NCI-H2107 treated with DMSO at 0.1 percent for 48 hours (cell line): Measurements from ENCODE around the gene C1GALT1.
A peak's percentile ranks its signal among the peaks of the same experiment; 100 is the strongest.
"Not testable (repeated sequence)": the region's sequence is repeated elsewhere in the genome, so short reads cannot be mapped to it uniquely, and the experiment has no call there.

Experiments used
- DNase-seq: peaks from one replicate; lab custom pipeline; 2025; ENCODE audit not compliant: unreplicated experiment; lab: John Stamatoyannopoulos, UW

C1GALT1 gene

DNA sequence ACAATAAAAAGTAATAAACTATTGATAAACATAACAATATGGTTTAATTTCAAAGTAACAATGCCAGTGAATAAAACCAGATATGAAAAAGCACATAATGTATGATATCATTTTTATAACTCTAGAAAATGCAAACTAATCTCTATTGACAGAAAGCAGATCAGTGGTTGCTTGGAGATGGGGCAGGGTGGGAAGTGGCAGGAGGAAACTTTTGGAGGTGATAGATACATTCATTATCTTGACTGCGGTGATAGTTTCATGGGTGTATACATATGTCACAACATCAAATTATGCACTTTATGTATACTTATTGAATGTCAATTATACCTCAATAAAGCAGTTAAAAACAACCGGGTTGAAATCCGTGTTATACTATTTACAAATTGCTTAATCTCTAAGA, 16.0 kb upstream of the C1GALT1 start:
- no peak for DNase-seq

DNA sequence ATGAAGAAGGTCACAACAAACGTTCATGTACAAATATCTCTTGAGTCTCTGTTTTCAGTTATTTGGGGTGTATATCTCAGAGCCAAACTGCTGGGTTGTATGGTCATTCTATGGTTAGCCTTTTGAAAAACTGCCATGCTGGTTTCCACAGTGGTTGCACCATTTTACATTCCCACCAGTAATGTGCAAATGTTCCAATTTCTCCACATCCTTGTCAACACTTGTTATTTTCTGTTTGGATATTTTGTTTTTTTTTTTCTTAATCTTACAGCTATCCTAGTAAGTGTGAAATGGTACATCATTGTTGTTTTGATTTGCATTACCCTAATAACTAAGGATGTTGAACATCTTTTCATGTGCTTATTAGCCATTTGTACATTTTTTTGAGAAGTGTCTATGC, 13.0 kb upstream of the C1GALT1 start:
- DNase-seq: no peak

DNA sequence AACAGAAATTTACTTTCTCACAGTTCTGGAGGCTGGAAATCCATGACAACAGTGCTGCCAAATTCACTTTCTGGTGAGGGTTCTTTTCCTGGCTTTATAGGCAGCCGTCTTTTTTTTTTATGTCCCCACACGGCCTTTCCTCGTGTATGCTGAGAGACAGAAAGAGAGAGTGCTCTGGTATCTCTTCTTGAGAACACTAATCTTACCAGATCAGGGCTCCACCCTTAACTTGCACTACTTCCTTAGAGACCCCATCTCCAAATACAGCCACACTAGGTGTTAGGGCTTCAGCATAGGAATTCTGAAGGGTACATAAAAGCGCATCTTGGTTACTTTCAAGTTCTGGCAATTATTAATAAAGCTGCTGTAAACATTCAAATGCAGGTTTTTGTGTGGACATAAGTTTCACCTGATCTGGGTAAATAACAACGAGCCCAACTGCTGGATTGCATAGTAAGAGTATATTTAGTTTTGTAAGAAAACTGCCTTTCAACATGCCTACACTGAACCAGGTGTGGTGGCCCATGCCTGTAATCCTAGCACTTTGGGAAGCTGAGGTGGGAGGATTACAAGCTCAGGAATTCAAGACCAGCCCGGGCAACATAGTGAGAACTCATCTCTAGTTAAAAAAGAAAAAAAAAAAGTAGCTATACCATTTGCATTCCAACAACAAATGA, 8.2 kb upstream of the C1GALT1 start:
- DNase-seq: no peak

DNA sequence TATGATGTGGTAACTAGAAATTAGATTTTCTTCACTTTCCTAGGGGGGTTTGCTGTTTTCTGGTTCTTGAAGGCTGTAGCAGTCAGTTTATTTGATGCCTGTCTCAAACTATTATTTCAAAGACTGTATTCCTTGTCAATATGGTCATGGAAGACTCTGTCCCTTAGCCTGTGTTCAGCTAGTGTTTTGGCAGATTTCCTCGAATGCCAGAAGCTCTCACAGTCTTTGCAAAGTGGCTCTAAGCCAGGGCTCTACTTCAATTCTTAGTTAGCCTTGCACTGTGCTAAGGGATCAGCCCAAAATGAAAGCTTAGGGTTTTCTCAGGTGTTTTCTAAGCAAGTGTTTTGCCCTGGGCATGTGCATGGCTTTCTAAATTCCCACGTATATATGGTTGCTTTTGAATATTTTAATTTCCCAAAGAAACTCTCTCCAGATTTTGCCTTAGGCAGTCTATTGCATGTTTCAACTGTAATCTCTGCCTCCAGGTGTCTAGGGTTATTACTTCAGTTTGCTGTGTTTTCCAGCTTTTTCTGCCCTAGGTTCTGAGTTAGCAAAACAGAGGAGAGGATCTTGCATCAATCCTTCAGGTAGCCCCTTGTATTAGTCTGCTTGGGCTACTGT, 7.2 kb upstream of the C1GALT1 start:
- no peak for DNase-seq

DNA sequence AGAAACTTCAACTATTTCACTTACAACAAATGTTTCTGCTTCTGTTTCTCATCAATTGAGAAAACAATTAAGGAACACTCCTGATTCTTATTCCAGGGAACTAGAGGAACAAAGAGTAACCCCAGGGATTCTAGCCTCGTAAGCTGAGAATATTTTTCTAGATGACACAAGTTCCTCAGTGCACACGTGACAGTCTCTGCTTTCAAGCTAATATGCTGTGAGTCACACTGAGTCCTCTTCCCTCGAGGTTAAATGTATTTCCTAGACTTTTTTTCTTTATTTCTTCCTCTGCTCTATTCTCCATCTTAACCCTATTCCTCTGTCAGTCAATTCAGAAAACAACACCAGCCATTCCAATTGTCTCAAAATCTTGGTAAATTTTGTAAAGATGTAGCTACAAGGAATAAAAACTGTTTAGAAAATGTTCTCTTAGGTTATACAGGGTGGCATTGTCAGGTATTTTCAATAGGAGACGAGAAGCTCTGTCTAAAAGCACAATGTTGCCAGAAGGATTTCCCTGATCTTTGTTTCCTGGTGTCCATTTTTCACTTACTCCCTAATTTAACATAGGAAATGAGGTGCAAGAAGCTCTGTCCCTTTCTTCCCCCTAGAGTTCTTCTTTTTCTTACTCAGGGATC, 5.8 kb upstream of the C1GALT1 start:
- peak; percentile 39 for DNase-seq

DNA sequence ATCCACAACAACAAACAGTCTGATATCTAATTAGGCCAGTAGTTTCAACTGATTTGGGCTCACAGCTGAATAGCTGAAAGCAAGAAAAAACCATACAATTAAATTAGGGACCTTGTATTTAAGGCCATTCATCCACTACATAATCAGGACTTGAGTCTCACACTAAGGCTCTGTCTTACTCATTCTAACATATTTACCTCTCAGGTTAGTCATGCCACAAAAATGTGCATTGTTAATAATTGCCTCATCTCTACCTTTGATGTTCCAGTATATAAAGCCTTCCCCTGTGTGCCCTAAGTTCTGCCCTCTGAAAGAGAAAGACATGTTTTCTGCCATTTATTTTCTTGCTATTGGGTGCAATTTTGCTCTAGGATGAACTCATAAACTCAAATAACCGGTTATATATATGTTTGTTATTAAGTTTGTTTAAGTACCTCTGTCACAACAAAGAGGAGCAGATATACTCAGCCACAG, 5.3 kb upstream of the C1GALT1 start:
- no peak for DNase-seq

DNA sequence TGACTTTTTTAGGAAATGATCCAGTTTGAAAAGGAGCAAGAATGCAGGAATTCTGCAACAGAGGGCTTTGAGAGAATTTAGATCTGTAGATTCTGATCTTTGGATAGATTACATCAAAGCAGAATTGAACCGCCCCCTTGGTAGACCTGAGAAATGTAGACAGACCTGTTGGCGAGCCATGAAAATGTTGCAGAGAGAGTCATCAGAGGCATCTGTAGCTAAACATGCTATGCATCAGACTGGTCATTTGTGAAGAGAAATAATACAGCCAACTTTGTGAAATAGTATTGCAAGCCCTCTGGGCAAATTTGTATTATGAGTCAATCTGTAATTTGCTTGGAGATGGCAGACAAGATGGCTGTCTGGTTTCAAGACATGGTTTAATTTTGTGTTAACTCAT, 4.3 kb upstream of the C1GALT1 start:
- no peak for DNase-seq

DNA sequence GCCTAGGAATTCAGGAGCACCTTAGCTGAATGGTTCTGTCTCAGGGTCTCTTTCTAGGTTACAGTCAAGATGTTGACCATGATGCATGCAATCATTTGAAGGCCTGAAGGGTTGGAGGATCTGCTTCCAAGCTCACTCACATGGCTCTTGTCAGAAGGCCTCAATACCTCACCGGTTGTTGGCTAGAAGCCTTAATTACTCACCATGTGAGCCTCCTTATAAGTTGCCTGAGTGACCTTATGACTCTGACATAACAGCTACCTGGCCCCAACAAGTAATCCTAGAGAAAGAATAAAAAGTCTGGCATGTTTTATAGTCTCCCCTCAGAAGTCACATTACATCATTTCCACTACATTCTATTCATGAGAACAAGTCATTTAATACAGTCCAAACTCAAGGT, 3.4 kb upstream of the C1GALT1 start:
- DNase-seq: no peak

DNA sequence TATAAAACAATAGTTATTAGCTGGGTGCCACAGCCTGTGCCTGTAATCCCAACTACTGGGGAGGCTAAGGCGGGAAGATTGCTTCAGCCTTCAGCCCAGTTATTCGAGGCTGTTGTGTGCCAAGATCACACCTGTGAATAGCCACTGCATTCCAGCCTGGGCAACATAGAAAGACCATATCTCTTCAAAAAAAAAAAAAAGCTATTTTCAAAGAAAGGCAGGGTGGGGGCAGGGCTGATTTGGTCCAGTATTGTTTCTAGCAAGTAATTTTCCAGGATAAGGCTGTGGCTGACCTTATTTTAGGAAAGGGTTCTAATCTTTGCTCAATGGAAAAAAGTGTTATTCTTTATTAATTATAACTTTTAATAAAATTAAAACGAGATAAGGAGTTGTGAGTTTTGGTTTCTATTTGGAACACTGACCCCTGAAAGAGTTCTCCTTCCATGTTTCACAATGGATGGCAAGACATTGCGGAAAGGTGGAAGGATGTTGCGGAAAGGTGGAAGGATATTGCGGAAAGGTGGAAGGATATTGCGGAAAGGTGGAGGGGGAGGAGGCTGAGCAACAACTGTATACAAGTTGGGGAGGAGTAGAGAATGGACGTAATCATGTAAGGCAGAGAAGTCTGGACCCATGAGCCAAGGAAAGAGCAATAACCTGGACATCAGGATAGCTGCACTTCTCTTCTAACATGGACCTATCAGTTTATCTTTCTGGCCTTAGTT, 1.5 kb upstream of the C1GALT1 start:
- DNase-seq: no peak

DNA sequence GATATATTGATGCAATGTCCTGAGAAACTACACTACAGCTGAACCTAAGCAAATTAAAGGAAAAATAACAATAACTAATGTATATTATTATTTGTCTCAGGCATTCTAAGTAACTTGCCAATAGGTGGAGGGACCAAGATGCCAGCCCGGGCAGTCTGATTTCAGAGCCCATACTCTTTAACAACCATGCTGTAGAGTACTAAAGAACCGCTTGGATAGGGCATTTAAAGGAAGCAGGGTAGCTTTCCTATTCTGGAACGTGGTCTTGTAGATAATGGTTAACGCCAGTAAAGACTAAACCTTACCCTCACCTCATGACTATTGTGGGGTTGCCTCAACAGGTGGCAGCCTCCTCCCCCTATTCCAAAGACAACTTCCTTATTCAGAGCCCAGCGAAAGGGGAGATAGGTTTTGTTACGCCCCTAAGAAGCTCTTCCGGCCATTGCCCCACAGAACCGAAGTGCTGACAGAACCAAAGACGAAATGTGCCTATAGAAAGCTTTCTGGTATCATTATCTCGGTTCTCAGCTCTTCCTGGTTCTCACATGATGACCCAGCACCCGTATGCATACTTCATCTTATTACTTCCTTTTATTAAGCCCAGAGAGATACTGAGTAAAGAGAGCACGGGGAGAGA, 707 bp upstream of the C1GALT1 start:
- DNase-seq: peak; percentile 82

DNA sequence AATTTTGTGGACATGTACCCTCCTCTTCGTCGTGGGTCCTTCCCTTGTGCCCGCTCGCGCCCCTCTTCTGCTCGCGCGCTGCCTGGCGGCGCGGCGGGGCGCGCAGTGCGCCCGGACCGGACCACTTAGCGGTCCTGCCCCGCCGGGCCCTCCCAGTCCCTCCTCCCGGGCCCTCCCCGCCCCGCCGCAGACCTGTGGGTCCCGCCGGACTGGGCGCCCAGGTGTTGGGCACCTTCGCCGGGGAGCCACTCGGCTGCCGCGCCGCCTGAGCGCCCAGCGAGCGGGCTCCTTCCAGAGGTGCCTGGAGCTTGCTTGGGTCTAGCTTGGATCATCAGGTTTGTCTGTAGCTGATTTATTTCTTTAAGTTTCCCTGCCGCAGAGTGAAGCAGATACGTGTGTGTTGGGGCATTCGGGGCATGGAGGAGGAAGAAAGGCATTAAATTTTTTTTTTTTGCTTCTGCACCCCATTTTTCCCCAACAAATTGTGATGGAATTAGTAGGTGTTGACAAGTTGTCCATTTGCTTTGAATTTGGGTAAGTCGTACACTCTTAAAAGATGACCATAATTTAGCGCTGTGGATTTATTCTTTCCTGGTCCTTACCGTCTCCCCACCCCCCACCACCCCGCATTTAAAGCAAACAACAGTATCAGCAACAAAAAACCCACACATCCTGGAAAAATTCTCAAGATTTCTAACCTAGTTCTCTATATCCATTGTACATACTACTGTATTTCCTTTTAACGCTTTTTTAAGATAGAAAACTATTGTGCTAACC, 905 bp downstream of the C1GALT1 start:
- DNase-seq: peak; percentile 46

DNA sequence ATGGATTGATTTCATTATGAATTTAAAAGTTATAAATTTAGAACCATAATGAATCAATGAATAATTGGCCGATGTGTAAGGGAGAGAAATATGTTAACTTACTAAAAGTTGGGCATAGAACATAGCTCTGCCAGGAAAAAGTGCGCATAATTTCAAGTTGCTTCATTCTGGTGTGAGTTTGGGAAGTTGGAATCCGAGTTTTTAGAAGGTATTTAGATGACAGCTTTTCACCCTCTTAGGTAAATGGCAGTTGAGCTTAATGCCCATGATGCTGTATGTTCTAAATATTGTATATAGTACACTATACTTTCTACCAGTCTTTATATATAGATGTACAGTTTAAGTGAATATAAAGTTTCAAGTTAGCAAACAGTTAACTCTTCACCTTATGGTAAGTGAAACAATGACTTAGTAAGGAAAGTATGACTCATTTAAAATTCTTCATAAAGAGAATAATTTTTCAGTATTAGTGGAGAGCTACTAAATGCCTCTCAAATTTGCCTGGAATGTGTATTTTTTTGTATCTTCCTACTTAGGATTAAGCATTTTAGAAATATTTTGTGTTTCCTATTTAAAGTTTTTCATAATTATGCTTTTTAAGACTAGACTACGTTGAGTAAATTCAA, 1.6 kb downstream of the C1GALT1 start:
- no peak for DNase-seq

DNA sequence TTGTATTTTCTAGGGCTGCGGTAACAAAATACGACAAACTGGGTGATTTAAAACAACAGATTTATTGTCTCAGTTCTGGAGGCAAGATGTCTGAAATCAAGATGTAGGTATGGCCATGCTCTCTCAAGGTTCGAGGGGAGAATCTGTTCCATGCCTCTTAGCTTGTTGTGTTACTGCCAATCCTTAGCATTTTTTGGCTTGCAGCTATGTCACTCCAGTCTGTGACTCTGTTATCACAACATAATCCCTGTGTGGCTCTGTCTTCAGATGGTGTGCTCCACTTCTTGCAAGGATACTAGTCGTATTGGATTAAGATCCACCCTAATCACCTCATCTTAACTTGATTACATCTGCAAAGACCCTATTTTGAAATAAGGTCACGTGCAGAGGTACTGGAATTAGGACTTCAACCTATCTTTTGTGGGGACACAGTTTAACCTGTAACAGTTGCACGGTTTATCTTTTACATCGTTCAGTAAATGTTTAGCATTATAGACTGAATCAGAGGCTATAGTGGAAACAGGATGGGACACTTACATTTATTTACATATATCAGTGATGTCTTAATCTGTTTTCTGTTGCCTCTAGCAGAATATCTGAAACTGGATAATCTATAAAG, 3.1 kb downstream of the C1GALT1 start:
- no peak for DNase-seq

DNA sequence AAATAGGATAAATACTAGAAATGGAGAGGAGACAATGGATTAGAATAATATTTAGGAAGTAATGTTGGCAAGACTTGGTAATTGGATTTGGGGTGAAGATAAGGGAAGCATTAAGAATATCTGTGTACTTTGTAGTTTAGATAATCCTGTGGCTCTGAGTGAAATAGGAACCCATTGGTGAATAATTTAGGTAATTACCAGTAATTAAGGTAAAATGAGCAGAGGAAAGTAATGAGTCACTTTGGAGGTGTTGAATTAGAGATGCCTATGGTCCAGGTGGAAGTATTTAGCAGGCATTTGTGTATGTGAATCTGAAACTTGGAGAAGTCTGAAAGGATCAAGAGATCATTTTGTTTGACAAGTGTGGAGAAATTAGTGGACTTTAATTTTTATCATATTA, 5.7 kb downstream of the C1GALT1 start:
- no peak for DNase-seq

DNA sequence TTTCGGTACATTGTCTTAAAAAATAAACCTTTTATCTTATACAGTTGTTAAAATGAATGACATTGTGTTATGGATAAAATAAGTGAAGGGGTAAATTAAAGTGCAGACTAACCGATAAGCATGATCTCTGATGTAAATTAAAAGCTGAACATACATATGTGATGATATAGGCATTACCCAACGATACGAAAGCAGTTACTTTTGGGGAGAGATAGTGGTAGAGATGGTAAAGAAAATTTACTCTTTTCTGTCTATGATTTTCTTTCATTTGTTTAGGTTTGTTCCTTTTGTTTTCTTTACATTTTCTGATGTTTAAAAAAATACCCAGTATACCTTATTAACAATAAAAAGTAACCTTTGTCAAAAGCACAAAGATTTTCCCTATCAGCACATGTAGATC, 6.4 kb downstream of the C1GALT1 start:
- DNase-seq: no peak

DNA sequence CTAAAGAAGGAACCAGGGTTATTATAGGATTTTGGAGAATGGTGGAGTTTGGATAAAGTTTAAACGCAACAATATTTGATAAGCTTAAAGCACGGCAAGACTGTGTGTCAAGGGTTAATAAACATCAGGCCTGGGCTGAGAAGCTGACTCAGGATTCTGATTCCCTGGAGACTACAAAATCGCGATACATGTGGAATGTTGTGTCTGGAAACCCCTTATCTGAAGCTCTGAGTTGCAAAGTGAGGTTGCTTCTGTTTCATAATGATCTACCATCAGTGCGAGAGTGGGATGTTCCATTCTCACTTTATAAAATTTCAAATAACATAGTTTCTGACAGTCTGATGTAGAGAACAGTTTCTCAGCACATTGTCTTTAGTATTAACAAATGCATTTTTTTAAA, 7.8 kb downstream of the C1GALT1 start:
- DNase-seq: no peak

DNA sequence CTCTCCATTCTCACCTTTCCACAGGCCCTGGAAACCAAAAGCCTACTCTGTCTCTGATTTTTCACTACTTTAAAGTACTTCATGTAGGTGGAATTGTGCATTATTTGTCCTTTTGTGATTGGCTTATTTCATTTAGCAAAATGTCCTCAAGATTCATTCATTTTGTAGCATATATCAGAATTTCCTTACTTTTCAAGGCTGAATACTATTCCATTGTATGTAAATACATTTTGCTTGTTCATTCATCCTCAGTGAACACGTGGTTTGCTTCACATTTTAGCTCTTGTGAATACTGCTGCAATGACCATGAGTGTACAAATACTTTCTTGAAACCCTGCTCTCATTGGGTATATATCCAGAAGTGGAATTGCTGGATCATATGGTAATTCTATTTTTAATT, 8.8 kb downstream of the C1GALT1 start:
- no peak for DNase-seq

DNA sequence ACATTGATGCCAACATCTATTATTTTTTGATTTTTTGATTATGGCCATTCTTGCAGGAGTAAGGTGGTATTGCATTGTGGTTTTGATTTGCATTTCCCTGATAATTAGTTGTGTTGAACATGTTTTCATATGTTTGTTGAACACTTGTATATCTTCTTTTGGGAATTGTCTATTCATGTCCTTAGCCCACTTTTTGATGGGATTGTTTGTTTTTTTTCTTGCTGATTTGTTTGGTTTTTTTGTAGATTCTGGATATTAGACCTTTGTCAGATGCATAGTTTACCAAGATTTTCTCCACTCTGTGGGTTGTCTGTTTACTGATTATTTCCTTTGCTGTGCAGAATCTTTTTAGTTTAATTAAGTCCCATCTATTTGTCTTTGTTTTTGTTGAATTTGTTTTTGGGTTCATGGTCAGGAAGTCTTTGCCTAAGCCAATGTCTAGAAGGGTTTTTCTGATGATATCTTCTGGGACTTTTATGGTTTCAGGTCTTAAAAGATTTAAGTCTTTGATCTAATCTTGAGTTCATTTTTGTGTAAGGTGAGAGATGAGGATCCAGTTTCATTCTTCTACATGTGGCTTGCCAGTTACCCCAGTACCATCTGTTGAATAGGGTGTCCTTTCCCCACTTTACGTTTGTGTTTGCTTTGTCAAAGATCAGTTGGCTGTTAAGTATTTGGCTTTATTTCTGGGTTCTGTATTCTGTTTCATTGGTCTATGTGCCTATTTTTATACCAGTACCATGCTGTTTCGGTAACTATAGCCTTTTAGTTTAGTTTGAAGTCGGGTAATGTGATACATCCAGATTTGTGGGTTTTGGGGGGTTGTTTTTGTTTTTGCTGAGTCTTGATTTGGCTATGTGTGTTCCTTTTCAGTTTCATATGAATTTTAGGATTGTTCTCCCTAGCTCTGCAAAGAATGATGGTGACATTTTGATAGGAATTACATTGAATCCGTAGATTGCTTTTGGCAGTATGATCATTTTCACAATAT, 10.7 kb downstream of the C1GALT1 start:
- not testable (repeated sequence) for DNase-seq
